SK-N-SH treated with all-trans-retinoic acid at 6 μM for 48 hours (cell line): ENCODE data around the gene PYDC1.

Source experiments
- BACH2 ChIP-seq: fragments of 250-450 bp; sonication (Bioruptor Pico); IDR thresholded peaks from 2 replicates; pipeline ENCODE4 v1.9.0; 2021; ENCODE audit warnings: mild to moderate bottlenecking, borderline replicate concordance
- ESRRG ChIP-seq: fragments of 250-450 bp; sonication (Bioruptor Pico); IDR thresholded peaks from 2 replicates; pipeline ENCODE4 v1.6.1; 2021; ENCODE audit warnings: mild to moderate bottlenecking
- ZFP3 ChIP-seq: fragments of 250-450 bp; sonication (Bioruptor Pico); IDR thresholded peaks from 2 replicates; pipeline ENCODE4 v1.5.0; 2020; ENCODE audit warnings: mild to moderate bottlenecking, moderate library complexity
- ZFP30 ChIP-seq: fragments of 450-650 bp; formaldehyde crosslinking; IDR thresholded peaks from 2 replicates; pipeline ENCODE4 v1.5.0; 2022; ENCODE audit warnings: mild to moderate bottlenecking, moderate library complexity
- TF ChIP-seq, protein P1 (sequence below): fragments of 250-450 bp; sonication (Bioruptor Pico); IDR thresholded peaks from 2 replicates; pipeline ENCODE4 v1.8.0; 2020; ENCODE audit warnings: mild to moderate bottlenecking, moderate library complexity, borderline replicate concordance

DNA sequence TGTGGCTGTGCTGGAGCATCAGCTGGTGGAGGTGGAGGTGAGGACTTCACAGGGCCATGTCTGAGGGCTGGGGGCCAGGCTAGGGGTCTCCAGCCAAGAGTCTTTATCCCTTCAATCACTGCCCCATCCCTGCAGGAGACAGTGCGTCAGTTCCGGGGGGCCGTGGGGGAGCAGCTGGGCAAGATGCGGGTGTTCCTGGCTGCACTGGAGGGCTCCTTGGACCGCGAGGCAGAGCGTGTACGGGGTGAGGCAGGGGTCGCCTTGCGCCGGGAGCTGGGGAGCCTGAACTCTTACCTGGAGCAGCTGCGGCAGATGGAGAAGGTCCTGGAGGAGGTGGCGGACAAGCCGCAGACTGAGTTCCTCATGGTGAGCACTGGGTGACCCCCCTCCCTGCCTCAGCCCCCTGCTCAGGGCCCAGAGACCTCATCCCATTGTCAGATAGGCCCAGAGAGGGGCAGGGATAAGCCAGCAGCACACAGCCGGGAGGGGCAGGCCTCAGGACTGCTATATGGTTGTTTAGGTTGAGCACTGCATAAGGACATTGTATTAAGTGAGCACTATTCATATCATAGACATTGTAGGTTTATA is 2.3 kb upstream of the PYDC1 start:
- TF ChIP-seq ZFP30 (CRISPR knock-in tag) = no peak
- TF ChIP-seq ZFP3 (CRISPR knock-in tag) = no peak
- no peak for TF ChIP-seq ESRRG (CRISPR knock-in tag)
- TF ChIP-seq, protein P1, sequence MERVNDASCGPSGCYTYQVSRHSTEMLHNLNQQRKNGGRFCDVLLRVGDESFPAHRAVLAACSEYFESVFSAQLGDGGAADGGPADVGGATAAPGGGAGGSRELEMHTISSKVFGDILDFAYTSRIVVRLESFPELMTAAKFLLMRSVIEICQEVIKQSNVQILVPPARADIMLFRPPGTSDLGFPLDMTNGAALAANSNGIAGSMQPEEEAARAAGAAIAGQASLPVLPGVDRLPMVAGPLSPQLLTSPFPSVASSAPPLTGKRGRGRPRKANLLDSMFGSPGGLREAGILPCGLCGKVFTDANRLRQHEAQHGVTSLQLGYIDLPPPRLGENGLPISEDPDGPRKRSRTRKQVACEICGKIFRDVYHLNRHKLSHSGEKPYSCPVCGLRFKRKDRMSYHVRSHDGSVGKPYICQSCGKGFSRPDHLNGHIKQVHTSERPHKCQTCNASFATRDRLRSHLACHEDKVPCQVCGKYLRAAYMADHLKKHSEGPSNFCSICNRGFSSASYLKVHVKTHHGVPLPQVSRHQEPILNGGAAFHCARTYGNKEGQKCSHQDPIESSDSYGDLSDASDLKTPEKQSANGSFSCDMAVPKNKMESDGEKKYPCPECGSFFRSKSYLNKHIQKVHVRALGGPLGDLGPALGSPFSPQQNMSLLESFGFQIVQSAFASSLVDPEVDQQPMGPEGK (CRISPR knock-in tag) = no peak
- no peak for TF ChIP-seq BACH2 (CRISPR knock-in tag)
